ENCODE data around the gene FAM50B. TPM values are rescaled to one million over a fixed set of nuclear protein-coding genes. Genes with fewer than 3 reads are reported as not detected.

The FAM50B gene
- total and polyA plus RNA-seq, 2 of the 13 experiments (the other 11 are each of a cell fraction or from before 2014, with no cell fraction given), result 0.05 TPM; not detected in 1

GRCh38 chr6:3806169-3806922, 42.8 kb upstream of the FAM50B start (continued):
- TF ChIP-seq ZNF501 (CRISPR knock-in tag; IDR thresholded peaks at IDR 0.05), result peak; percentile 72
- no peak for TF ChIP-seq U2AF1 (optimal IDR thresholded peaks at IDR 0.05; ENCODE audit: low read depth, low read length)
- no peak for TF ChIP-seq MYC (CRISPR knock-in tag; IDR thresholded peaks at IDR 0.05; ENCODE audit: borderline replicate concordance)
- TF ChIP-seq ZNF275 (CRISPR knock-in tag; IDR thresholded peaks at IDR 0.05; ENCODE audit: borderline replicate concordance), result no peak
- TF ChIP-seq HNRNPH1 (optimal IDR thresholded peaks at IDR 0.05; ENCODE audit: low read depth, low read length), result no peak
- TF ChIP-seq POLR2G (IDR thresholded peaks at IDR 0.05; ENCODE audit: low read depth, low read length), result peak; percentile 90
- TF ChIP-seq KMT2A (CRISPR knock-in tag; IDR thresholded peaks at IDR 0.05), result peak; percentile 30; the same call in 1 of the 2 replicates
- no peak for TF ChIP-seq ZNF879 (CRISPR knock-in tag; IDR thresholded peaks at IDR 0.05)
- TF ChIP-seq ZNF136 (CRISPR knock-in tag; IDR thresholded peaks at IDR 0.05; ENCODE audit: low read depth), result no peak
- 0 out of 2 replicates have a peak, but pooled peaks have one; percentile 17 for TF ChIP-seq ZBTB4 (CRISPR knock-in tag; IDR thresholded peaks at IDR 0.05; ENCODE audit: borderline replicate concordance)
- no peak for TF ChIP-seq BATF2 (CRISPR knock-in tag; IDR thresholded peaks at IDR 0.05)
- no peak for TF ChIP-seq FOXM1 (CRISPR knock-in tag; IDR thresholded peaks at IDR 0.05)
- no peak for TF ChIP-seq EED (CRISPR knock-in tag; IDR thresholded peaks at IDR 0.05)
- TF ChIP-seq ZNF230 (CRISPR knock-in tag; IDR thresholded peaks at IDR 0.05), result peak; percentile 75
- TF ChIP-seq TARDBP (CRISPR knock-in tag; IDR thresholded peaks at IDR 0.05), result peak; percentile 80; the same call in 1 of the 2 replicates
- peak; percentile 27; the same call in 1 of the 2 replicates for TF ChIP-seq ZNF639 (CRISPR knock-in tag; conservative IDR thresholded peaks at IDR 0.05)
- TF ChIP-seq CENPT (CRISPR knock-in tag; IDR thresholded peaks at IDR 0.05; ENCODE audit: low read depth), result no peak
- peak; percentile 62; the same call in 1 of the 2 replicates for TF ChIP-seq ZNF281 (CRISPR knock-in tag; IDR thresholded peaks at IDR 0.05; ENCODE audit: borderline replicate concordance)
- no peak for TF ChIP-seq CHD4 (IDR thresholded peaks at IDR 0.05; ENCODE audit: borderline replicate concordance, low read length)
- TF ChIP-seq HNRNPK (IDR thresholded peaks at IDR 0.05; ENCODE audit: low read depth, low read length, poor library complexity, severe bottlenecking), result no peak

All from HepG2 (cell line).